ENCODE measurements around the gene FAM3C.

- no peak for TF ChIP-seq CTCF (IDR thresholded peaks at IDR 0.05)
- no peak for TF ChIP-seq POLR2A (IDR thresholded peaks at IDR 0.05)
Observed at GRCh38 chr7:121388950-121389349, 7.2 kb downstream of the FAM3C start.

Measured in heart left ventricle (tissue), 13 donors.